GM12878 (cell line): ENCODE results near the gene RIPOR3. TPM values are rescaled to one million over a fixed set of nuclear protein-coding genes. Genes with fewer than 3 reads are reported as not detected.
A peak's percentile ranks its signal among the peaks of the same experiment; 100 is the strongest.

Source experiments
- ATAC-seq: fragments of 200-7000 bp; cut with Tn5 transposase; 3 replicates; pipeline ENCODE4 v1.9.1; 2020; ENCODE audit warnings: mild to moderate bottlenecking, moderate library complexity
- BruUV-seq: library from RNA; stranded (reverse); fragments of 400-500 nt; replicated peaks from 2 replicates; lab custom pipeline; 2021; lab: Mats Ljungman, UMichigan
- CTCF ChIA-PET: fragments of 300-600 bp; sonication (Branson Sonifier 250); formaldehyde crosslinking; extraction: SDS; loops from one replicate; lab custom pipeline; 2021; ENCODE audit warnings: inconsistent platforms; lab: Yijun Ruan, JAX
- POLR2A ChIA-PET: fragments of 350-600 bp; formaldehyde crosslinking; extraction: SDS; loops from one replicate; lab custom pipeline; 2021; ENCODE audit warnings: inconsistent platforms; lab: Charles Lee
- RAD21 ChIA-PET: fragments of 300-600 bp; sonication (Branson Sonifier 250); formaldehyde crosslinking; loops from one replicate; lab custom pipeline; 2023; ENCODE audit warnings: antibody characterized with exemption; ENCODE audit not compliant: unreplicated experiment; lab: Charles Lee
- SMC1A ChIA-PET: fragments of 300-600 bp; sonication (Branson Sonifier 250); formaldehyde crosslinking; loops from one replicate; lab custom pipeline; 2023; ENCODE audit not compliant: unreplicated experiment, uncharacterized antibody; lab: Charles Lee
- DNase-seq: peaks from one replicate; pipeline ENCODE4 v3.0.0-alpha.2; 2011; ENCODE audit warnings: low read depth, low spot score
- FAIRE-seq: peaks from 3 replicates; lab custom pipeline; 2011; peaks lifted over from hg19 to GRCh38; lab: Jason Lieb, UNC
- H2AFZ ChIP-seq: 2 replicates; pipeline ENCODE4 v1.6.0; 2011; ENCODE audit warnings: low read depth, low read length, control low read depth; ENCODE audit not compliant: control insufficient read depth
- H3K27ac ChIP-seq: 2 replicates; pipeline ENCODE4 v1.5.1; 2011; ENCODE audit warnings: control low read depth; ENCODE audit not compliant: control insufficient read depth, insufficient read depth
- H3K27me3 ChIP-seq, 2 experiments: replicated peaks in 1 of 2; 2 replicates each; pipeline versions ENCODE4 v1.6.0 to v1.6.1; 2011; ENCODE audit warnings: low read length in 1 of 2; ENCODE audit not compliant: control insufficient read depth in 2 of 2, insufficient read depth in 2 of 2
- H3K36me3 ChIP-seq, 2 experiments: 2 replicates each; pipeline ENCODE4 v1.5.1; 2011; ENCODE audit warnings: low read length in 1 of 2; ENCODE audit not compliant: control insufficient read depth in 2 of 2, insufficient read depth in 2 of 2
- H3K4me1 ChIP-seq: 2 replicates; pipeline ENCODE4 v1.6.1; 2011; ENCODE audit warnings: mild to moderate bottlenecking, low read length, moderate library complexity, mixed read lengths; ENCODE audit not compliant: control insufficient read depth, insufficient read depth
- H3K4me2 ChIP-seq: 2 replicates; pipeline ENCODE4 v1.6.0; 2011; ENCODE audit warnings: control low read depth; ENCODE audit not compliant: control insufficient read depth, insufficient read depth
- H3K4me3 ChIP-seq: fragments of 200-600 bp; sonication (generic); 2 replicates; pipeline ENCODE4 v1.5.1; 2016
- H3K79me2 ChIP-seq: 2 replicates; pipeline ENCODE4 v1.6.0; 2011; ENCODE audit warnings: low read length; ENCODE audit not compliant: control insufficient read depth, insufficient read depth
- H3K9ac ChIP-seq: 2 replicates; pipeline ENCODE4 v1.8.0; 2011; ENCODE audit warnings: low read length, control low read depth, mixed read lengths; ENCODE audit not compliant: control insufficient read depth, insufficient read depth
- H3K9me3 ChIP-seq: replicated peaks from 3 replicates; pipeline ENCODE4 v1.5.1; 2011; ENCODE audit warnings: mild to moderate bottlenecking, low read length; ENCODE audit not compliant: control insufficient read depth, insufficient read depth
- H4K20me1 ChIP-seq: 2 replicates; pipeline ENCODE4 v1.6.0; 2011; ENCODE audit not compliant: control insufficient read depth, insufficient read depth
- BCL3 ChIP-seq: IDR thresholded peaks from 2 replicates; pipeline ENCODE4 v1.6.1; 2011; ENCODE audit warnings: borderline replicate concordance, low read depth, mild to moderate bottlenecking, moderate library complexity, low read length; ENCODE audit not compliant: insufficient read depth, poor library complexity, severe bottlenecking
- CBFB ChIP-seq: IDR thresholded peaks from 2 replicates; pipeline ENCODE4 v1.6.1; 2016; ENCODE audit warnings: antibody characterized with exemption, low read depth
- CHD1 ChIP-seq: IDR thresholded peaks from 2 replicates; pipeline ENCODE4 v1.6.1; 2012; ENCODE audit warnings: low read depth, low read length, improper control_type of control experiment
- ETV6 ChIP-seq, 2 experiments: fragments of 450-650 bp in 1 of 2; IDR thresholded peaks in 1 of 2; conservative IDR thresholded peaks in 1 of 2; 2 replicates each; pipeline ENCODE4 v1.6.1; 2014; ENCODE audit warnings: antibody characterized with exemption in 1 of 2, borderline replicate concordance in 1 of 2, low read depth in 1 of 2, mild to moderate bottlenecking in 1 of 2, moderate library complexity in 1 of 2
- FOS ChIP-seq: IDR thresholded peaks from 3 replicates; pipeline ENCODE4 v1.6.1; 2011; ENCODE audit warnings: borderline replicate concordance; ENCODE audit not compliant: insufficient read length; ENCODE audit errors: extremely low read depth
- HCFC1 ChIP-seq: fragments of 150-350 bp; IDR thresholded peaks from 2 replicates; pipeline ENCODE4 v1.6.1; 2014; ENCODE audit warnings: low read length
- NFYB ChIP-seq: IDR thresholded peaks from 2 replicates; pipeline ENCODE4 v1.6.1; 2011; ENCODE audit warnings: low read depth, mild to moderate bottlenecking, low read length, improper control_type of control experiment, moderate library complexity; ENCODE audit not compliant: insufficient read depth
- PBX3 ChIP-seq: IDR thresholded peaks from 2 replicates; pipeline ENCODE4 v1.6.1; 2011; ENCODE audit warnings: mild to moderate bottlenecking, low read depth, low read length, moderate library complexity; ENCODE audit not compliant: insufficient replicate concordance
- POLR2A ChIP-seq: IDR thresholded peaks from 2 replicates; pipeline ENCODE4 v1.6.1; 2011; ENCODE audit warnings: low read depth, mild to moderate bottlenecking, low read length
- POLR2AphosphoS5 ChIP-seq: IDR thresholded peaks from 2 replicates; pipeline ENCODE4 v1.6.1; 2011; ENCODE audit warnings: mild to moderate bottlenecking, low read length, inconsistent platforms
- SP1 ChIP-seq: IDR thresholded peaks from one replicate; pipeline ENCODE4 v1.6.1; 2011; ENCODE audit warnings: low read depth, low read length
- ZZZ3 ChIP-seq: IDR thresholded peaks from 2 replicates; pipeline ENCODE4 v1.6.1; 2011; ENCODE audit warnings: low read depth; ENCODE audit not compliant: control insufficient read depth, insufficient read length
- WGBS: methylation state at CpG from one replicate; pipeline ENCODE4 v1.1.6; 2016; ENCODE audit warnings: low lambda C conversion rate; ENCODE audit not compliant: insufficient replicate concordance, insufficient coverage; ENCODE audit errors: missing lambda C conversion rate; 5-methylcytosine and 5-hydroxymethylcytosine counted together
- in situ Hi-C: fragments of 300-500 bp; cut with MboI; formaldehyde crosslinking; loops from 9 replicates; pipeline ENCODE4 v1.14.3; 2018; ENCODE audit warnings: mixed read lengths
- intact Hi-C: fragments of 100-400 bp; cut with micrococcal nuclease; formaldehyde crosslinking; loops from one replicate; pipeline ENCODE4 v1.14.2; 2022; ENCODE audit not compliant: unreplicated experiment
- polyA plus RNA-seq, 11 experiments: library from polyadenylated mRNA; depleted of rRNA in 4 of 11; unstranded in 6 of 11; stranded (reverse) in 5 of 11; fragments of >200 nt; fragmentation: Nextera tagmentation in 4 of 11; fragmentation: Illumina TruSeq in 1 of 11; extraction: Ambion mirVana in 4 of 11; extraction: Trizol in 1 of 11; gene quantifications; 1 replicate in 1 of 11; 2 replicates in 10 of 11; pipeline versions ENCODE4 v1.2.1 to v1.2.3, GENCODE V29; 2011 to 2016; ENCODE audit warnings: inconsistent platforms in 2 of 11, missing spikeins in 2 of 11, low read depth in 1 of 11
- total RNA-seq, 4 experiments: library from RNA; depleted of rRNA in 3 of 4; stranded (reverse); fragments of >200 nt in 3 of 4; fragmentation: Illumina TruSeq in 1 of 4; extraction: Trizol in 1 of 4; gene quantifications; 2 replicates each; pipeline versions ENCODE4 v1.2.1 to v1.2.3, GENCODE V29; 2013 to 2021

The RIPOR3 gene
- total and polyA plus RNA-seq, 10 of the 15 experiments (the other 5 are each of a cell fraction or from before 2014, with no cell fraction given): 0.04 to 0.55 (median 0.12) TPM; not detected in 6

- H3K9ac ChIP-seq: no peak overlapping the region
- 0 out of 2 replicates have a peak, but pooled peaks have one; percentile 23 for TF ChIP-seq POLR2A
- no peak for TF ChIP-seq NFYB
- TF ChIP-seq, all 136 proteins: peak for 1
- in situ Hi-C loops: no loop called here
- ChIA-PET CTCF (interaction anchor here (0.8 to 1.3 kb wide), 3 partner anchors 13 to 312 kb away, joined by 4 read pairs; no protein-coding TSS in a partner anchor), RAD21 (no interaction called here), SMC1A (no interaction called here), POLR2A (no interaction called here)
- no peak overlapping the region for H3K4me3 ChIP-seq
- 97% methylated on average over 9 of the region's 9 CpGs for WGBS
- DNase-seq (no peak), FAIRE-seq (no peak), ATAC-seq (no peak)
- H3K27me3 ChIP-seq: no peaks in the 10 kb centered on the region
- no peaks in the 10 kb centered on the region for H3K9me3 ChIP-seq
- H3K27ac ChIP-seq: no peak overlapping the region
- intact Hi-C loops: no loop called here
- H4K20me1 ChIP-seq: no peaks in the 10 kb centered on the region
- no peaks in the 10 kb centered on the region for H3K79me2 ChIP-seq
- BruUV-seq: no TSS peak
- H3K4me2 ChIP-seq: no peak overlapping the region
- H2AFZ ChIP-seq: no peak overlapping the region
- peaks cover 1 to 3% of the 10 kb centered on the region in 2 experiments; a peak in 3 of 4 replicates for H3K36me3 ChIP-seq
- H3K4me1 ChIP-seq: no peaks in the 10 kb centered on the region
Measured at GRCh38 chr20:50593005-50593335, 98.4 kb downstream of the RIPOR3 start.

- ChIA-PET POLR2A (no interaction called here), SMC1A (no interaction called here), RAD21 (no interaction called here), CTCF (interaction anchor here (0.8 to 1.3 kb wide), 4 partner anchors 13 to 311 kb away, joined by 4 to 5 read pairs (median 4); no protein-coding TSS in a partner anchor)
- no peak for TF ChIP-seq BCL3
- no peak for TF ChIP-seq CHD1
- TF ChIP-seq POLR2A: peak; percentile 43; the same call in 1 of the 2 replicates
- no peak for TF ChIP-seq PBX3
- TF ChIP-seq HCFC1: no peak
- TF ChIP-seq POLR2AphosphoS5: 0 out of 2 replicates have a peak, but pooled peaks have one; percentile 2
- TF ChIP-seq CBFB: no peak
- TF ChIP-seq ZZZ3: no peak
- no peak for TF ChIP-seq ETV6 (conservative IDR thresholded peaks at IDR 0.05 in 1 of 2, IDR thresholded peaks at IDR 0.05 in 1 of 2; ENCODE audit: borderline replicate concordance in 1 of 2, low read depth in 1 of 2)
- TF ChIP-seq SP1: no peak
- TF ChIP-seq FOS: no peak
- DNase-seq: no peak
- H2AFZ ChIP-seq: no peak overlapping the region
- no peak for ATAC-seq
- no peak overlapping the region for H3K27ac ChIP-seq
- H3K4me2 ChIP-seq: no peak overlapping the region
- FAIRE-seq: no peak
- no peak overlapping the region for H3K4me3 ChIP-seq
- H3K36me3 ChIP-seq: peaks cover 2 to 9% of the 10 kb centered on the region in 2 experiments
- H3K79me2 ChIP-seq: no peaks in the 10 kb centered on the region
- H3K9me3 ChIP-seq: no peaks in the 10 kb centered on the region
- H4K20me1 ChIP-seq: no peaks in the 10 kb centered on the region
- H3K4me1 ChIP-seq: no peaks in the 10 kb centered on the region
- intact Hi-C loops (no loop called here), in situ Hi-C loops (no loop called here)
- H3K27me3 ChIP-seq: no peaks in the 10 kb centered on the region
- 95% methylated on average over 19 of the region's 19 CpGs for WGBS
- BruUV-seq: no TSS peak
- H3K9ac ChIP-seq: no peak overlapping the region
Measured at GRCh38 chr20:50592282-50593004, 98.9 kb downstream of the RIPOR3 start.
